Parathyroid adenoma (tissue), 2 donors: ENCODE measurements around the gene PIP4K2A.

Experiments used
- H2AFZ ChIP-seq: fragments of 300-600 bp; sonication (generic); one replicate; pipeline ENCODE4 v1.7.0; 2017; ENCODE audit warnings: antibody characterized with exemption, mild to moderate bottlenecking
- H3K27ac ChIP-seq: fragments of 300-600 bp; sonication (generic); one replicate; pipeline ENCODE4 v1.7.0; 2017
- H3K27me3 ChIP-seq: fragments of 300-600 bp; sonication (generic); one replicate; pipeline ENCODE4 v1.7.0; 2017; ENCODE audit warnings: low read length; ENCODE audit not compliant: control insufficient read depth, insufficient read depth
- H3K36me3 ChIP-seq: fragments of 300-600 bp; sonication (generic); one replicate; pipeline ENCODE4 v1.7.0; 2017; ENCODE audit warnings: low read length; ENCODE audit not compliant: control insufficient read depth, insufficient read depth
- H3K4me1 ChIP-seq: fragments of 300-600 bp; sonication (generic); one replicate; pipeline ENCODE4 v1.7.0; 2017; ENCODE audit warnings: control low read depth
- H3K4me2 ChIP-seq: fragments of 300-600 bp; sonication (generic); one replicate; pipeline ENCODE4 v1.7.0; 2017; ENCODE audit warnings: low read length
- H3K4me3 ChIP-seq: fragments of 300-600 bp; sonication (generic); one replicate; pipeline ENCODE4 v1.7.0; 2017; ENCODE audit warnings: low read depth, low read length
- H3K79me2 ChIP-seq: fragments of 300-600 bp; sonication (generic); one replicate; pipeline ENCODE4 v1.7.0; 2017; ENCODE audit warnings: control low read depth
- H3K9ac ChIP-seq: fragments of 300-600 bp; sonication (generic); one replicate; pipeline ENCODE4 v1.7.0; 2017; ENCODE audit warnings: mild to moderate bottlenecking
- H3K9me3 ChIP-seq: fragments of 300-600 bp; sonication (generic); one replicate; pipeline ENCODE4 v1.7.0; 2017; ENCODE audit warnings: low read length; ENCODE audit not compliant: control insufficient read depth
- CTCF ChIP-seq: fragments of 300-600 bp; sonication (generic); IDR thresholded peaks from one replicate; pipeline ENCODE4 v1.7.0; 2017; ENCODE audit warnings: antibody characterized with exemption, mild to moderate bottlenecking
- donor health status: primary hyperparathyroidism.

The PIP4K2A gene

GRCh38 chr10:22583683-22584082, 130.7 kb downstream of the PIP4K2A start:
- no peaks in the 10 kb centered on the region for H3K27me3 ChIP-seq
- H3K4me3 ChIP-seq: no peak overlapping the region
- no peak overlapping the region for H3K27ac ChIP-seq
- H3K4me1 ChIP-seq: no peaks in the 10 kb centered on the region
- no peak for TF ChIP-seq CTCF
- H3K9me3 ChIP-seq: no peaks in the 10 kb centered on the region
- no peaks in the 10 kb centered on the region for H3K36me3 ChIP-seq
- no peak overlapping the region for H2AFZ ChIP-seq
- H3K79me2 ChIP-seq: no peaks in the 10 kb centered on the region
- no peak overlapping the region for H3K4me2 ChIP-seq
- no peak overlapping the region for H3K9ac ChIP-seq

- Histone ChIP-seq H3K9ac (no peak overlapping the region), H3K36me3 (no peaks in the 10 kb centered on the region), H2AFZ (no peak overlapping the region), H3K4me2 (no peak overlapping the region), H3K27ac (no peak overlapping the region), H3K4me3 (no peak overlapping the region), H3K9me3 (no peaks in the 10 kb centered on the region), H3K4me1 (no peaks in the 10 kb centered on the region), H3K27me3 (no peaks in the 10 kb centered on the region), H3K79me2 (no peaks in the 10 kb centered on the region)
- no peak for TF ChIP-seq CTCF
Observed at GRCh38 chr10:22581461-22581860, 132.9 kb downstream of the PIP4K2A start.

GRCh38 chr10:22580711-22581110, 133.7 kb downstream of the PIP4K2A start:
- Histone ChIP-seq H3K4me2 (no peak overlapping the region), H2AFZ (no peak overlapping the region), H3K27me3 (no peaks in the 10 kb centered on the region), H3K79me2 (no peaks in the 10 kb centered on the region), H3K4me1 (no peaks in the 10 kb centered on the region), H3K9me3 (no peaks in the 10 kb centered on the region), H3K36me3 (no peaks in the 10 kb centered on the region), H3K9ac (no peak overlapping the region), H3K4me3 (no peak overlapping the region), H3K27ac (no peak overlapping the region)
- TF ChIP-seq CTCF: no peak

- Histone ChIP-seq H3K79me2 (no peaks in the 10 kb centered on the region), H3K36me3 (no peaks in the 10 kb centered on the region), H3K9ac (no peak overlapping the region), H3K27me3 (no peaks in the 10 kb centered on the region), H3K4me2 (no peak overlapping the region), H3K4me3 (no peak overlapping the region), H3K9me3 (no peaks in the 10 kb centered on the region), H3K27ac (no peak overlapping the region), H2AFZ (no peak overlapping the region), H3K4me1 (no peaks in the 10 kb centered on the region)
- TF ChIP-seq CTCF: no peak
Observed at GRCh38 chr10:22579826-22580225, 134.6 kb downstream of the PIP4K2A start.

- H3K9ac ChIP-seq: no peak overlapping the region
- H3K36me3 ChIP-seq: no peaks in the 10 kb centered on the region
- H3K4me3 ChIP-seq: no peak overlapping the region
- H3K9me3 ChIP-seq: no peaks in the 10 kb centered on the region
- no peaks in the 10 kb centered on the region for H3K4me1 ChIP-seq
- H3K27ac ChIP-seq: no peak overlapping the region
- no peaks in the 10 kb centered on the region for H3K27me3 ChIP-seq
- no peak overlapping the region for H3K4me2 ChIP-seq
- peak overlapping the region; percentile 9 for H2AFZ ChIP-seq
- H3K79me2 ChIP-seq: no peaks in the 10 kb centered on the region
- TF ChIP-seq CTCF: peak; percentile 47
Observed at GRCh38 chr10:22573820-22574569, 140.4 kb downstream of the PIP4K2A start.
